ENCODE results near the gene RPP38. TPM values are rescaled to one million over a fixed set of nuclear protein-coding genes. Genes with fewer than 3 reads are reported as not detected.

Gene RPP38
- total and polyA plus RNA-seq, 7 experiments from 2014 or later, result 7.6 to 36.3 (median 16.6) TPM

DNA sequence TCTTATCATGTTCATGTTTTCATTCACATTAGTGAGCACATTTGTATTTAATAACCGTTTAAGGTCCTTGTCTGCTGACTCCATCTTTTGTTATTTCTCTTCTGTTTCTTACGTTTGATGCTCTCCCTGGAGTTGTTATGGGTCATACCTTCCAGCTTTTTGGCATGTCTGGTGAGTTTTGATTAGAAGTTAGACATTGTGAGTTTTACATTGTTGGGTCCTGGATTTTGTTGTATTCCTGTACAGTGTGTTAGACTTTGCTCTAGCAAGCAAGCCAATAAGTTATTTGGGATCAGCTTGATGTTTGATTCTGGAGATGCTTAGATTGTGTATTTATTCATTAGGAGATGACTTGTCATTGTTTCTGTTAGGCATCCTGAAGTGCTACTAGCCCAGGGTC, 36.5 kb upstream of the RPP38 start:
- H3K27ac ChIP-seq (ENCODE audit: low read depth, low read length), result no peak overlapping the region
- Mint-ChIP-seq H3K27me3 (peaks cover 4 to 20% (median 13%) of the 10 kb centered on the region in 5 donors), H3K9me3 (peaks cover 9 to 28% (median 20%) of the 10 kb centered on the region in 11 donors), H3K4me3 (no peak overlapping the region), H3K4me1 (peaks cover 0 to 3% (median 0%) of the 10 kb centered on the region in 7 donors), H3K27ac (no peak overlapping the region), H3K36me3 (peaks cover 9 to 18% (median 13%) of the 10 kb centered on the region in 5 donors)
- ChIA-PET POLR2A (no interaction called here), CTCF (no interaction called here)
- intact Hi-C loops (cut with micrococcal nuclease), result no loop called here
- DNase-seq (no peak), ATAC-seq (no peak)
- H3K27me3 ChIP-seq (ENCODE audit: control insufficient read depth in 2 of 2, insufficient read depth in 2 of 2, low read length in 2 of 2), result no peaks in the 10 kb centered on the region
- no peak overlapping the region for H3K4me3 ChIP-seq (ENCODE audit: low read length)
- no peaks in the 10 kb centered on the region for H3K4me1 ChIP-seq (ENCODE audit: control insufficient read depth in 2 of 2, insufficient read depth in 2 of 2, low read length in 2 of 2)
- H3K36me3 ChIP-seq (ENCODE audit: control insufficient read depth in 2 of 3, insufficient read depth in 3 of 3, low read length in 3 of 3), result no peaks in the 10 kb centered on the region
- no peaks in the 10 kb centered on the region for H3K9me3 ChIP-seq (ENCODE audit: control insufficient read depth in 2 of 3, low read length in 3 of 3)

DNA sequence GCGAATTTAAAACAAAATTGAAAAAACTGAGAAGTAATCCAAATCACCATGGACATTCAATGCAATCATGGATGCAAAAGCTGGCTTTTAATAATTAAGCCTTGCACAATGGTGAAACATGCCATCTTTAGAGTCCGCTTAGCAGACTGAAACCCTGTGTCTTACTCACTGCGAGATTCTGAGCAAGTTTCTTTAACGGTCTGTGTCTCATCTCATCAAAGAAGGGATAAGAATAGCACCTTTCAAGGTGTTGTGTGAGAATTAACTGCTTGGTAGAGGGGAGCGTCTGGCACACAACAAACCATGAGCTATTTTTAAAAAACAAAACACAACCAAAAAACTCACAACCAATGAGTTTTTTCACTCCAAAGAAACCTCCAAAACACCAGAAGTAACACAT, 30.0 kb upstream of the RPP38 start:
- POLR2A ChIA-PET, result no interaction called here
- CTCF ChIA-PET, result no interaction called here

DNA sequence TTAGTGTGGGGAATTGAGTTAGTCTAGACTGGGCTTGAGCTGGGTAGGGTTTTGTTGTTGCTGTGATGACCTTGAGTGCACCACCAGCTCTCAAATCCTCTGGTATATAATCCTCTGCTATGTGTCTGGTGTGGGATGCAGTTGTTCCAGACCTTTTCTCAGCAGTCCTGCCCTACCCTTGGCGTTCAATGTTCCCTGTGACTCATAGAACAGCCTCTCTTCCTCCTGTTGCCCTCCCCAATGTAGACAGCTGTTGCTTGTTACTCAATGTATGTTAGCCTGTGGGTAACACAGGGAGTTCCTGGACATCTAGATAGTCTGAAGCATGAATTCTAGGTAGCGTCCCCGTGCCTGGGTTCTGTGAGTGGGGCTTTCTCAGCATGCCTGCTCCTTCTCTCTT, 28.4 kb upstream of the RPP38 start:
- H3K4me3 ChIP-seq (ENCODE audit: low read length), result no peak overlapping the region
- Mint-ChIP-seq H3K4me3 (no peak overlapping the region), H3K27me3 (peaks cover 3 to 15% (median 7%) of the 10 kb centered on the region in 5 donors), H3K4me1 (peaks cover 0 to 3% (median 0%) of the 10 kb centered on the region in 7 donors), H3K36me3 (peaks cover 0 to 12% (median 0%) of the 10 kb centered on the region in 5 donors), H3K9me3 (peaks cover 0 to 13% (median 5%) of the 10 kb centered on the region in 11 donors), H3K27ac (no peak overlapping the region)
- intact Hi-C loops (cut with micrococcal nuclease), result no loop called here
- no peaks in the 10 kb centered on the region for H3K9me3 ChIP-seq (ENCODE audit: control insufficient read depth in 2 of 3, low read length in 3 of 3)
- ChIA-PET CTCF (no interaction called here), POLR2A (no interaction called here)
- no peaks in the 10 kb centered on the region for H3K36me3 ChIP-seq (ENCODE audit: control insufficient read depth in 2 of 3, insufficient read depth in 3 of 3, low read length in 3 of 3)
- H3K27me3 ChIP-seq (ENCODE audit: control insufficient read depth in 2 of 2, insufficient read depth in 2 of 2, low read length in 2 of 2), result no peaks in the 10 kb centered on the region
- no peaks in the 10 kb centered on the region for H3K4me1 ChIP-seq (ENCODE audit: control insufficient read depth in 2 of 2, insufficient read depth in 2 of 2, low read length in 2 of 2)
- no peak for DNase-seq
- ATAC-seq, result no peak
- H3K27ac ChIP-seq (ENCODE audit: low read depth, low read length), result no peak overlapping the region

More for the DNA sequence above, 30.0 kb upstream of the RPP38 start:
- Mint-ChIP-seq H3K4me3 (no peak overlapping the region), H3K4me1 (peaks cover 0 to 3% (median 0%) of the 10 kb centered on the region in 7 donors), H3K27ac (no peak overlapping the region), H3K27me3 (peaks cover 3 to 13% (median 4%) of the 10 kb centered on the region in 5 donors), H3K9me3 (peaks cover 0 to 13% (median 5%) of the 10 kb centered on the region in 11 donors), H3K36me3 (peaks cover 0 to 12% (median 0%) of the 10 kb centered on the region in 5 donors)
- no peak overlapping the region for H3K27ac ChIP-seq (ENCODE audit: low read depth, low read length)
- H3K36me3 ChIP-seq (ENCODE audit: control insufficient read depth in 2 of 3, insufficient read depth in 3 of 3, low read length in 3 of 3), result no peaks in the 10 kb centered on the region
- intact Hi-C loops (cut with micrococcal nuclease), result no loop called here
- H3K27me3 ChIP-seq (ENCODE audit: control insufficient read depth in 2 of 2, insufficient read depth in 2 of 2, low read length in 2 of 2), result no peaks in the 10 kb centered on the region
- DNase-seq (no peak), ATAC-seq (no peak)
- no peaks in the 10 kb centered on the region for H3K9me3 ChIP-seq (ENCODE audit: control insufficient read depth in 2 of 3, low read length in 3 of 3)
- no peak overlapping the region for H3K4me3 ChIP-seq (ENCODE audit: low read length)
- no peaks in the 10 kb centered on the region for H3K4me1 ChIP-seq (ENCODE audit: control insufficient read depth in 2 of 2, insufficient read depth in 2 of 2, low read length in 2 of 2)

DNA sequence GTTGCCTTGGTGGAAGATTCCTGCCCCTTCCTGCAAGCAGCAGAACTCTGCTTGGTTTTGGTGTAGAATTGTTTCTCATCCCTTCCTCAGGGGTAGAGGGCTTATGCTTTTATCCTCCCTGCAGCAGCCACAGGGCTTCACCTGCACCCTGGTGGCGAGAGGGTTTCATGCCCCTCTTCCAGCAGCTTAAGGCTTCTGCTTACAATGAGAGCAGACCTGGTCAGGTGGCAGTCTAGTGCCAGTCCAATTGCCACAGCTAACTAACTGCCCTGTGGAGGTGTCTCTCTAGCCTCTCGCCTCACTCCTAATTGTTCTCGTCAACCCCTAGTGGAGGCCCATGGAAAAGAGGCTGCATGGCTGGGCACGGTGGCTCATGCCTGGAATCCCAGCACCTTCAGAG, 27.9 kb upstream of the RPP38 start:
- Histone ChIP-seq H3K27ac (ENCODE audit: low read depth, low read length) (no peak overlapping the region), H3K4me1 (ENCODE audit: control insufficient read depth in 2 of 2, insufficient read depth in 2 of 2, low read length in 2 of 2) (no peaks in the 10 kb centered on the region), H3K4me3 (ENCODE audit: low read length) (no peak overlapping the region), H3K36me3 (ENCODE audit: control insufficient read depth in 2 of 3, insufficient read depth in 3 of 3, low read length in 3 of 3) (no peaks in the 10 kb centered on the region), H3K27me3 (ENCODE audit: control insufficient read depth in 2 of 2, insufficient read depth in 2 of 2, low read length in 2 of 2) (no peaks in the 10 kb centered on the region), H3K9me3 (ENCODE audit: control insufficient read depth in 2 of 3, low read length in 3 of 3) (no peaks in the 10 kb centered on the region)
- no peak for ATAC-seq
- POLR2A ChIA-PET, result no interaction called here
- no peak overlapping the region for H3K27ac Mint-ChIP-seq
- peaks cover 1 to 15% (median 5%) of the 10 kb centered on the region in 5 donors for H3K27me3 Mint-ChIP-seq
- H3K4me3 Mint-ChIP-seq, result no peak overlapping the region
- peaks cover 0 to 13% (median 5%) of the 10 kb centered on the region in 11 donors for H3K9me3 Mint-ChIP-seq
- DNase-seq, result no peak
- peaks cover 0 to 12% (median 0%) of the 10 kb centered on the region in 5 donors for H3K36me3 Mint-ChIP-seq
- H3K4me1 Mint-ChIP-seq, result peaks cover 0 to 3% (median 0%) of the 10 kb centered on the region in 7 donors
- CTCF ChIA-PET, result no interaction called here
- intact Hi-C loops (cut with micrococcal nuclease), result no loop called here

DNA sequence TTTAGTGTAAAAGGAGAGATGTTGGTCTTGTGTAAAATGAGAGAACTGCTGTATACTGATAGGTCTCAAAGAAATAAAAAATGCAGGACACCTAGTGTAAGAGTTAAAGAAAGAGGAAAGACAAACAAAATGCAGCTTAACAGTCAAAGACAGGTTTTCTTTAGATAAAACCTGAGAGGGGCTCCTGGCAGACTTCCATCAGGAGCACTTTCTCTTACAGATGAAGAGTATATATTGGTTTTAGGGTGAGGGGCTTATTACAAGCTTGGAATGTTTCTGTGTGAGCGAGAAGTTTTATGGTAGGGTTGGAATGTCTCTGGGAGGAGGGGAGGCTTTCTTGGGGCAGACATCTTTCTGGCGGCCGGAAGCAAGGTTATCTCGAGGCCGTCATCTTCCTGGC, 24.8 kb upstream of the RPP38 start:
- Histone ChIP-seq H3K4me1 (ENCODE audit: control insufficient read depth in 2 of 2, insufficient read depth in 2 of 2, low read length in 2 of 2) (no peaks in the 10 kb centered on the region), H3K9me3 (ENCODE audit: control insufficient read depth in 2 of 3, low read length in 3 of 3) (no peaks in the 10 kb centered on the region), H3K36me3 (ENCODE audit: control insufficient read depth in 2 of 3, insufficient read depth in 3 of 3, low read length in 3 of 3) (no peaks in the 10 kb centered on the region), H3K4me3 (ENCODE audit: low read length) (no peak overlapping the region), H3K27me3 (ENCODE audit: control insufficient read depth in 2 of 2, insufficient read depth in 2 of 2, low read length in 2 of 2) (no peaks in the 10 kb centered on the region), H3K27ac (ENCODE audit: low read depth, low read length) (no peak overlapping the region)
- ChIA-PET CTCF (no interaction called here), POLR2A (interaction anchor here (0.6 kb wide), 1 partner anchor 68 kb away, joined by 3 read pairs; no protein-coding TSS in a partner anchor)
- Mint-ChIP-seq H3K27me3 (peaks cover 0 to 9% (median 3%) of the 10 kb centered on the region in 5 donors), H3K4me1 (no peaks in the 10 kb centered on the region), H3K36me3 (peaks cover 0 to 5% (median 0%) of the 10 kb centered on the region in 5 donors), H3K9me3 (peaks cover 0 to 8% (median 4%) of the 10 kb centered on the region in 11 donors), H3K27ac (no peak overlapping the region), H3K4me3 (peak overlapping the region in 1 of 10 donors; percentile 10)
- intact Hi-C loops (cut with micrococcal nuclease), result no loop called here
- no peak for ATAC-seq
- DNase-seq, result no peak

DNA sequence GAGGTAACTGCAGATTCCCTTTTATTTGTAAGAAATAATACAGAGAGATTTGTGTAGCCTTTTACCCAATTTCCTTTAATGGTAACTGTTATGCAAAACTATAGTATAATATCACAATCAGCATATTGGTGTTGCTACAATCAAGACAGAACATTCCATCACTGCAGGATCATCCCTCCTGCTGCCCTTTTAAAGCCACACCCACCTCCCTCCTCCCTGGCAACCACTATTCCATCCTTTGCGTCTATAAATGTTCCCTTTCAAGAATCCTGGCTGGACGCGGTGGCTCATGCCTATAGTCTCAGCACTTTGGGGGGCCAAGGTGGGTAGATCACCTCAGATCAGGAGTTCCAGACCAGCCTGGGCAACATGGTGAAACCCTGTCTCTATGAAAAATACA, 21.7 kb upstream of the RPP38 start:
- no peaks in the 10 kb centered on the region for H3K9me3 Mint-ChIP-seq
- H3K9me3 ChIP-seq (ENCODE audit: control insufficient read depth in 2 of 3, low read length in 3 of 3), result no peaks in the 10 kb centered on the region
- DNase-seq (no peak), ATAC-seq (no peak)
- no peaks in the 10 kb centered on the region for H3K4me1 ChIP-seq (ENCODE audit: control insufficient read depth in 2 of 2, insufficient read depth in 2 of 2, low read length in 2 of 2)
- ChIA-PET CTCF (no interaction called here), POLR2A (no interaction called here)
- no peak overlapping the region for H3K4me3 Mint-ChIP-seq
- intact Hi-C loops (cut with micrococcal nuclease), result no loop called here
- no peaks in the 10 kb centered on the region for H3K27me3 ChIP-seq (ENCODE audit: control insufficient read depth in 2 of 2, insufficient read depth in 2 of 2, low read length in 2 of 2)
- peaks cover 0 to 5% (median 0%) of the 10 kb centered on the region in 5 donors for H3K27me3 Mint-ChIP-seq
- no peak overlapping the region for H3K4me3 ChIP-seq (ENCODE audit: low read length)
- H3K27ac Mint-ChIP-seq, result no peak overlapping the region
- H3K36me3 Mint-ChIP-seq, result no peaks in the 10 kb centered on the region
- no peak overlapping the region for H3K27ac ChIP-seq (ENCODE audit: low read depth, low read length)
- no peaks in the 10 kb centered on the region for H3K36me3 ChIP-seq (ENCODE audit: control insufficient read depth in 2 of 3, insufficient read depth in 3 of 3, low read length in 3 of 3)
- H3K4me1 Mint-ChIP-seq, result no peaks in the 10 kb centered on the region
